Transverse colon (tissue), 4 donors: ENCODE measurements around the gene TAS2R7.

Source experiments
- CTCF ChIP-seq, 5 experiments: fragments of 200-600 bp in 3 of 5; fragments of 450-650 bp in 2 of 5; sonication (generic) in 3 of 5; IDR thresholded peaks; 1 replicate in 2 of 5; 2 replicates in 3 of 5; pipeline ENCODE4 v1.5.1; 2016 to 2017; ENCODE audit warnings: antibody characterized with exemption in 5 of 5, inconsistent platforms in 3 of 5, mild to moderate bottlenecking in 2 of 5, moderate library complexity in 1 of 5
- EP300 ChIP-seq: sonication (generic); formaldehyde crosslinking; IDR thresholded peaks from one replicate; pipeline ENCODE4 v1.6.1; 2017; ENCODE audit warnings: antibody characterized with exemption, low read depth
- POLR2A ChIP-seq: fragments of 450-650 bp; IDR thresholded peaks from one replicate; pipeline ENCODE4 v1.6.1; 2016; ENCODE audit warnings: antibody characterized with exemption, mild to moderate bottlenecking, moderate library complexity
- POLR2AphosphoS5 ChIP-seq, 3 donors: sonication (generic); formaldehyde crosslinking; IDR thresholded peaks; one replicate each; pipeline ENCODE4 v1.6.1; 2016; ENCODE audit warnings: antibody characterized with exemption in 3 of 3

- TF ChIP-seq POLR2AphosphoS5 (IDR thresholded peaks at IDR 0.05) (no peak), EP300 (no peak), POLR2A (no peak), CTCF (IDR thresholded peaks at IDR 0.05) (no peak)
Observed at GRCh38 chr12:10811883-10812536, 9.6 kb upstream of the TAS2R7 start.
